HL-60 (cell line): ENCODE measurements around the gene PHF24.

Experiments
- DNase-seq, 2 experiments: peaks; one replicate each; pipeline ENCODE4 v3.0.0-alpha.2; 2010 to 2020; ENCODE audit warnings: low read depth in 1 of 2, low spot score in 1 of 2
- H3K27ac ChIP-seq: fragments of 250-450 bp; sonication (Bioruptor Pico); replicated peaks from 2 replicates; pipeline ENCODE4 v1.5.1; 2020; ENCODE audit warnings: mild to moderate bottlenecking, moderate library complexity
- H3K27me3 ChIP-seq: fragments of 250-450 bp; sonication (Bioruptor Pico); 2 replicates; pipeline ENCODE4 v1.5.1; 2021; ENCODE audit warnings: mild to moderate bottlenecking, moderate library complexity; ENCODE audit not compliant: insufficient read depth, poor library complexity, severe bottlenecking
- H3K4me3 ChIP-seq: replicated peaks from 2 replicates; pipeline ENCODE4 v1.5.1; 2011; ENCODE audit warnings: mild to moderate bottlenecking, control low read depth, low read length; ENCODE audit not compliant: insufficient read depth
- GABPA ChIP-seq: IDR thresholded peaks from 2 replicates; pipeline ENCODE4 v1.6.1; 2012; ENCODE audit warnings: low read depth
- POLR2AphosphoS5 ChIP-seq: IDR thresholded peaks from 2 replicates; pipeline ENCODE4 v1.6.1; 2012; ENCODE audit warnings: low read depth
- REST ChIP-seq: IDR thresholded peaks from 2 replicates; pipeline ENCODE4 v1.6.1; 2012; ENCODE audit warnings: low read depth; ENCODE audit not compliant: insufficient replicate concordance
- SPI1 ChIP-seq: IDR thresholded peaks from 2 replicates; pipeline ENCODE4 v1.6.1; 2012; ENCODE audit warnings: low read depth, mild to moderate bottlenecking, borderline replicate concordance
- long read RNA-seq: library from polyadenylated mRNA; unstranded; transcript quantifications from one replicate; pipeline ENCODE4 v2.0.0, GENCODE V29; 2020
- TF ChIP-seq, protein P1 (sequence below): IDR thresholded peaks from one replicate; pipeline ENCODE4 v1.5.1; 2011; ENCODE audit warnings: low read length, control low read depth, inconsistent platforms; ENCODE audit not compliant: insufficient read depth

The PHF24 gene
- long read RNA-seq, partial matches to known transcripts, result 0 of 2 reads
- long read RNA-seq, other reads (novel, unspliced or antisense), result 2 of 2 reads

GRCh38 chr9:34957492-34958410 is at the start of gene PHF24:
Gene PHF24 (plus strand): TSS chr9:34958285. CDS start chr9:34971299, 13,014 bp downstream.
- Histone ChIP-seq H3K27ac (no peak within 1 kb of the TSS), H3K4me3 (peak within 1 kb of the TSS; percentile 21), H3K27me3 (peaks cover 33% of the 10 kb centered on the region)
- DNase-seq, result no peak
- TF ChIP-seq SPI1, result no peak
- no peak for TF ChIP-seq GABPA
- no peak for TF ChIP-seq REST
- TF ChIP-seq, protein P1, sequence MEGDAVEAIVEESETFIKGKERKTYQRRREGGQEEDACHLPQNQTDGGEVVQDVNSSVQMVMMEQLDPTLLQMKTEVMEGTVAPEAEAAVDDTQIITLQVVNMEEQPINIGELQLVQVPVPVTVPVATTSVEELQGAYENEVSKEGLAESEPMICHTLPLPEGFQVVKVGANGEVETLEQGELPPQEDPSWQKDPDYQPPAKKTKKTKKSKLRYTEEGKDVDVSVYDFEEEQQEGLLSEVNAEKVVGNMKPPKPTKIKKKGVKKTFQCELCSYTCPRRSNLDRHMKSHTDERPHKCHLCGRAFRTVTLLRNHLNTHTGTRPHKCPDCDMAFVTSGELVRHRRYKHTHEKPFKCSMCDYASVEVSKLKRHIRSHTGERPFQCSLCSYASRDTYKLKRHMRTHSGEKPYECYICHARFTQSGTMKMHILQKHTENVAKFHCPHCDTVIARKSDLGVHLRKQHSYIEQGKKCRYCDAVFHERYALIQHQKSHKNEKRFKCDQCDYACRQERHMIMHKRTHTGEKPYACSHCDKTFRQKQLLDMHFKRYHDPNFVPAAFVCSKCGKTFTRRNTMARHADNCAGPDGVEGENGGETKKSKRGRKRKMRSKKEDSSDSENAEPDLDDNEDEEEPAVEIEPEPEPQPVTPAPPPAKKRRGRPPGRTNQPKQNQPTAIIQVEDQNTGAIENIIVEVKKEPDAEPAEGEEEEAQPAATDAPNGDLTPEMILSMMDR, result no peak
- TF ChIP-seq POLR2AphosphoS5, result no peak

- no peak for DNase-seq
- no peak overlapping the region for H3K4me3 ChIP-seq
- no peaks in the 10 kb centered on the region for H3K27me3 ChIP-seq
- no peak overlapping the region for H3K27ac ChIP-seq
- TF ChIP-seq REST, result no peak
- TF ChIP-seq, protein P1, result no peak
- TF ChIP-seq SPI1, result no peak
- no peak for TF ChIP-seq POLR2AphosphoS5
- no peak for TF ChIP-seq GABPA
Observed at GRCh38 chr9:34927061-34927460, 31.0 kb upstream of the PHF24 start.

DNA sequence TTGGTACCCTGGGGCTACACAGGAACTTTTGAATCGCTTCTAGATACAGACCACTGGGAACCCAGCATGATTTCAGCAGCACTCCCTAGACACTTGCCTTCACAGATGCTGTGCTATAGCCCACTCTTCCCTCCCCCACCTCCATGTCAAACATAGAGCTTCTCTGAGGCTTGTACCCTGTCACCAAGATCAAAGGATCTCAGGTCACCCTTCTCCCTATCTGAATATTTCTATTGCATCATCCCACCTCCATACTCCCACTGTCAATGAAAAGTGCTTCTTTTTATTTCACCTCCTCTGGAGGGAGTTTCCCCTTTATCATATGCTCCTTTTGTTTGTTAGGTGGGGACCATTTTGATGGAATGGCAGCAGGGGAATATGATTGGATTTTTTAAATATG is 29.2 kb upstream of the PHF24 start:
- H3K27ac ChIP-seq, result no peak overlapping the region
- TF ChIP-seq SPI1, result no peak
- TF ChIP-seq GABPA, result no peak
- no peak for TF ChIP-seq REST
- TF ChIP-seq, protein P1, result no peak
- TF ChIP-seq POLR2AphosphoS5, result no peak
- no peak overlapping the region for H3K4me3 ChIP-seq
- DNase-seq, result no peak
- H3K27me3 ChIP-seq, result no peaks in the 10 kb centered on the region
